ENCODE results near the gene TMEM106C.

DNA sequence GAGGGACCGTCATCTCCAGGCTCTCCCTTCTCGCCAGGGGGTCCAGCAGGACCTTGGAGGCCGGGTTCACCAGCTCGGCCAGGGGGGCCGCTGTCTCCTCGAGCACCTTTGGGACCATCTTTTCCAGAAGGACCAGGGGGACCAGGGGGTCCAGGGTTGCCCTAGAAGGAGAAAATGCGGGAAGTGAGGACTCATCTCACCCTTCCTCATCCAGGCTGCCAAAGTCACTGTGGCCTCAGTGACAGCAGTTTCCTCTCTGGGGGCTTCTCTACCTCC lies 15.1 kb downstream of the TMEM106C start:
- TF ChIP-seq, protein P1, sequence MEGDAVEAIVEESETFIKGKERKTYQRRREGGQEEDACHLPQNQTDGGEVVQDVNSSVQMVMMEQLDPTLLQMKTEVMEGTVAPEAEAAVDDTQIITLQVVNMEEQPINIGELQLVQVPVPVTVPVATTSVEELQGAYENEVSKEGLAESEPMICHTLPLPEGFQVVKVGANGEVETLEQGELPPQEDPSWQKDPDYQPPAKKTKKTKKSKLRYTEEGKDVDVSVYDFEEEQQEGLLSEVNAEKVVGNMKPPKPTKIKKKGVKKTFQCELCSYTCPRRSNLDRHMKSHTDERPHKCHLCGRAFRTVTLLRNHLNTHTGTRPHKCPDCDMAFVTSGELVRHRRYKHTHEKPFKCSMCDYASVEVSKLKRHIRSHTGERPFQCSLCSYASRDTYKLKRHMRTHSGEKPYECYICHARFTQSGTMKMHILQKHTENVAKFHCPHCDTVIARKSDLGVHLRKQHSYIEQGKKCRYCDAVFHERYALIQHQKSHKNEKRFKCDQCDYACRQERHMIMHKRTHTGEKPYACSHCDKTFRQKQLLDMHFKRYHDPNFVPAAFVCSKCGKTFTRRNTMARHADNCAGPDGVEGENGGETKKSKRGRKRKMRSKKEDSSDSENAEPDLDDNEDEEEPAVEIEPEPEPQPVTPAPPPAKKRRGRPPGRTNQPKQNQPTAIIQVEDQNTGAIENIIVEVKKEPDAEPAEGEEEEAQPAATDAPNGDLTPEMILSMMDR (IDR thresholded peaks at IDR 0.05): no peak
- no peak for TF ChIP-seq POLR2A (IDR thresholded peaks at IDR 0.05)

All from ovary (tissue), 3 donors.